Immature natural killer cell (primary cell): ENCODE measurements around the gene RAB3C. TPM values are rescaled to one million over a fixed set of nuclear protein-coding genes. Genes with fewer than 3 reads are reported as not detected.

Experiments used
- polyA plus RNA-seq, 3 donors: library from polyadenylated mRNA; unstranded; fragments of 300-500 nt; fragmentation: Illumina TruSeq; gene quantifications; one replicate each; pipeline ENCODE4 v1.2.3, GENCODE V29; 2021

Gene RAB3C
- polyA plus RNA-seq, 3 donors from 2014 or later = not detected

Other genes starting within 250 kb of the RAB3C start
- 1 to 10 TPM; 4.0 to 6.4 (median 5.0) TPM for gene PLK2, start 123.0 kb upstream of the RAB3C start, polyA plus RNA-seq
- gene GAPT, start 91.6 kb upstream of the RAB3C start, polyA plus RNA-seq = 1 to 10 TPM; 1.0 to 5.7 (median 2.9) TPM